ENCODE measurements around the gene RTP2. TPM values are rescaled to one million over a fixed set of nuclear protein-coding genes. Genes with fewer than 3 reads are reported as not detected.

RTP2 gene
- total RNA-seq, 1 experiment from 2014 or later = not detected

DNA sequence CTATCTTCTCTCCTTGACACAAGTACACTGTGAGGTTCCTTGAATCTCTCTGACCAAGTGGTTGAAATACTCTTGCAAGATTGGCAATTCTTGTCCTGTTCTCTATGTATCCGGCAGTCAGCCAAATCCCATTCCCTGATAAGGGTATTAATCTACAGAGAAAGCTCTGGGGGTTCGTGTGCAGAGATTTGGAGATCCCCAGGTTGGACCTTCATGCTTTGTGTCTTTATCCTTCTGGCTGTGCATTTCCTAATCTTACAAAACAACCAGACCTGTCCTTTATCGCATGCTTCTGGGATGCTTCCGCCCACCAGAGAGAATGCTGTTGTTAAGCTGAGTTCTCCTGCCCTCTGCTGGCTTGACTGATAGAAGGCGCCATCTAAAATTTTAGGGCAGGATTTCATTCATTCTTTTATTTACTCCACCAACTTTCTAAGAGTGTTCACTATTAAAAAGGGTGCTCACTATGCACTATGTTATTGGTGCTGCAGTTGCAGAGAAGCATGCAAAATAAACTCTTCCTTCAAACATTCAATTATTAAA lies 23.6 kb downstream of the RTP2 start:
- peaks cover 46% of the 10 kb centered on the region for H3K27me3 ChIP-seq (ENCODE audit: low read length)
- no TSS peak for BruUV-seq (replicated peaks)
- DNase-seq (peak; percentile 74), ATAC-seq (peak; percentile 56)
- no peaks in the 10 kb centered on the region for H4K20me1 ChIP-seq (ENCODE audit: low read length)
- TF ChIP-seq, protein P1, sequence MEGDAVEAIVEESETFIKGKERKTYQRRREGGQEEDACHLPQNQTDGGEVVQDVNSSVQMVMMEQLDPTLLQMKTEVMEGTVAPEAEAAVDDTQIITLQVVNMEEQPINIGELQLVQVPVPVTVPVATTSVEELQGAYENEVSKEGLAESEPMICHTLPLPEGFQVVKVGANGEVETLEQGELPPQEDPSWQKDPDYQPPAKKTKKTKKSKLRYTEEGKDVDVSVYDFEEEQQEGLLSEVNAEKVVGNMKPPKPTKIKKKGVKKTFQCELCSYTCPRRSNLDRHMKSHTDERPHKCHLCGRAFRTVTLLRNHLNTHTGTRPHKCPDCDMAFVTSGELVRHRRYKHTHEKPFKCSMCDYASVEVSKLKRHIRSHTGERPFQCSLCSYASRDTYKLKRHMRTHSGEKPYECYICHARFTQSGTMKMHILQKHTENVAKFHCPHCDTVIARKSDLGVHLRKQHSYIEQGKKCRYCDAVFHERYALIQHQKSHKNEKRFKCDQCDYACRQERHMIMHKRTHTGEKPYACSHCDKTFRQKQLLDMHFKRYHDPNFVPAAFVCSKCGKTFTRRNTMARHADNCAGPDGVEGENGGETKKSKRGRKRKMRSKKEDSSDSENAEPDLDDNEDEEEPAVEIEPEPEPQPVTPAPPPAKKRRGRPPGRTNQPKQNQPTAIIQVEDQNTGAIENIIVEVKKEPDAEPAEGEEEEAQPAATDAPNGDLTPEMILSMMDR (conservative IDR thresholded peaks at IDR 0.05; ENCODE audit: low read depth, low read length) = peak; percentile 86
- TF ChIP-seq EZH2 (IDR thresholded peaks at IDR 0.05; ENCODE audit: low read length, unreplicated experiment) = no peak
- TF ChIP-seq EZH2phosphoT487 (IDR thresholded peaks at IDR 0.05; ENCODE audit: borderline replicate concordance, low read length) = no peak
- H3K4me2 ChIP-seq (ENCODE audit: low read length) = no peak overlapping the region
- H3K9ac ChIP-seq (ENCODE audit: low read length) = no peak overlapping the region
- H3K4me1 ChIP-seq (ENCODE audit: insufficient read depth, low read length) = no peaks in the 10 kb centered on the region
- POLR2A ChIA-PET (ENCODE audit: unreplicated experiment) = no interaction called here
- no peak overlapping the region for H3K4me3 ChIP-seq (ENCODE audit: low read length)
- no peaks in the 10 kb centered on the region for H3K9me3 ChIP-seq (ENCODE audit: low read length)
- H3F3A ChIP-seq (ENCODE audit: low read length, unreplicated experiment) = no peaks in the 10 kb centered on the region
- H3K9me2 ChIP-seq (replicated peaks; ENCODE audit: low read length) = no peaks in the 10 kb centered on the region
- no peak overlapping the region for H3K27ac ChIP-seq (ENCODE audit: low read length)
- intact Hi-C loops (cut with micrococcal nuclease) = loop anchor here (1.0 kb wide), 4 partner anchors 36 to 458 kb away; no protein-coding TSS in a partner anchor
- H2AFZ ChIP-seq (ENCODE audit: low read length) = no peak overlapping the region
- H3K79me2 ChIP-seq (ENCODE audit: low read length) = no peaks in the 10 kb centered on the region
- H3K36me3 ChIP-seq (ENCODE audit: low read depth, low read length) = no peaks in the 10 kb centered on the region
- CTCF ChIA-PET = interaction anchor here (1.2 to 1.8 kb wide), 6 partner anchors 22 to 459 kb away, joined by 5 to 54 read pairs (median 12); no protein-coding TSS in a partner anchor

DNA sequence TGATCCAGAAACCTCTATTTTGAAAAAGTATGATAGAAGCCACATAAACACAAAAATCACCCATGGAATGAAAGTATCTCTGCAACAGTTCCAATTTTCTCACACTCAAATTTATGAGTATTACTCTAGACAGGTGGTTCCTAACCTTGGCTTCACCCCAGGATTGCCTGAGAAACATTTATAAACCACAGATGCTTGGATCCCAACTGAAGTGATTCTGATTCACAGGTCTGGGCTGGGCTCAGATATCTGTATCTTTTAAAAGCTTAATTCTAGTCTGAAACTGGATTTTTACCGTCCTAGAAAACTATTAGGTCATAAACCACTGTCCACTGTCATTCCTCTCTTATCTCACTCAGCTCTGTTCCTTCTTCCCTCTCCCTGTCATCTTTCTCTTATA lies 24.8 kb downstream of the RTP2 start:
- Histone ChIP-seq H3K9me2 (replicated peaks; ENCODE audit: low read length) (no peaks in the 10 kb centered on the region), H3K4me3 (ENCODE audit: low read length) (no peak overlapping the region), H3K4me1 (ENCODE audit: insufficient read depth, low read length) (no peaks in the 10 kb centered on the region), H3K9me3 (ENCODE audit: low read length) (no peaks in the 10 kb centered on the region), H4K20me1 (ENCODE audit: low read length) (no peaks in the 10 kb centered on the region), H3K9ac (ENCODE audit: low read length) (no peak overlapping the region), H2AFZ (ENCODE audit: low read length) (no peak overlapping the region), H3F3A (ENCODE audit: low read length, unreplicated experiment) (no peaks in the 10 kb centered on the region), H3K4me2 (ENCODE audit: low read length) (no peak overlapping the region), H3K27me3 (ENCODE audit: low read length) (peaks cover 50% of the 10 kb centered on the region), H3K36me3 (ENCODE audit: low read depth, low read length) (no peaks in the 10 kb centered on the region), H3K79me2 (ENCODE audit: low read length) (no peaks in the 10 kb centered on the region), H3K27ac (ENCODE audit: low read length) (no peak overlapping the region)
- TF ChIP-seq EZH2 (IDR thresholded peaks at IDR 0.05; ENCODE audit: low read length, unreplicated experiment) = no peak
- TF ChIP-seq, protein P1 (conservative IDR thresholded peaks at IDR 0.05; ENCODE audit: low read depth, low read length) = no peak
- TF ChIP-seq EZH2phosphoT487 (IDR thresholded peaks at IDR 0.05; ENCODE audit: borderline replicate concordance, low read length) = no peak
- POLR2A ChIA-PET (ENCODE audit: unreplicated experiment) = no interaction called here
- DNase-seq (no peak), ATAC-seq (no peak)
- intact Hi-C loops (cut with micrococcal nuclease) = no loop called here
- BruUV-seq (replicated peaks) = no TSS peak
- CTCF ChIA-PET = no interaction called here

DNA sequence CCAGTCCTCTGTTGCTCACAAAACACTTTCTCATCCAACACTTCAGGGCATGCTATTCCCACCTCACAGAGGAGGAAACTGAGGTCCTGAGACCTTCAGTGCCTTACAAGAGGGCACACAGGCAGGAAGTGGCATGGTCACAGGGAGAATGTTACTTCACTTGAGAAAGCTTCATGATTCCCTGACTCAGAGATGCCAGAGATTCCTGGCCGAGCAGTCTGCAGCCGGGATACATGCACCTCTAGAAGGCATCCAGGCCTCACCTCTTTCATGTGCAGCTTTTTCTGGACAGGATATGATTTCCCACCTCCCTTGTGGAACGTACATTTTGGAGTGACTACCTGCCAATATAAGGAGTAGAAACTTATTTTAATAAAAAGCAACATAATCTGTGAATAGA lies 29.3 kb downstream of the RTP2 start:
- Histone ChIP-seq H2AFZ (ENCODE audit: low read length) (no peak overlapping the region), H3K27ac (ENCODE audit: low read length) (no peak overlapping the region), H3K4me1 (ENCODE audit: insufficient read depth, low read length) (no peaks in the 10 kb centered on the region), H3K4me2 (ENCODE audit: low read length) (no peak overlapping the region), H3K27me3 (ENCODE audit: low read length) (peaks cover 74% of the 10 kb centered on the region), H3F3A (ENCODE audit: low read length, unreplicated experiment) (no peaks in the 10 kb centered on the region), H3K9me3 (ENCODE audit: low read length) (no peaks in the 10 kb centered on the region), H4K20me1 (ENCODE audit: low read length) (no peaks in the 10 kb centered on the region), H3K79me2 (ENCODE audit: low read length) (no peaks in the 10 kb centered on the region), H3K36me3 (ENCODE audit: low read depth, low read length) (no peaks in the 10 kb centered on the region), H3K9ac (ENCODE audit: low read length) (no peak overlapping the region), H3K4me3 (ENCODE audit: low read length) (no peak overlapping the region), H3K9me2 (replicated peaks; ENCODE audit: low read length) (no peaks in the 10 kb centered on the region)
- ChIA-PET POLR2A (ENCODE audit: unreplicated experiment) (no interaction called here), CTCF (no interaction called here)
- no TSS peak for BruUV-seq (replicated peaks)
- TF ChIP-seq EZH2 (IDR thresholded peaks at IDR 0.05; ENCODE audit: low read length, unreplicated experiment) (no peak), EZH2phosphoT487 (IDR thresholded peaks at IDR 0.05; ENCODE audit: borderline replicate concordance, low read length) (no peak)
- TF ChIP-seq, protein P1 (conservative IDR thresholded peaks at IDR 0.05; ENCODE audit: low read depth, low read length) = no peak
- intact Hi-C loops (cut with micrococcal nuclease) = no loop called here
- no peak for ATAC-seq
- DNase-seq = no peak

Data from PC-3 (cell line).